ENCODE results near the gene PSRC1.
"Not testable (repeated sequence)": the region's sequence is repeated elsewhere in the genome, so short reads cannot be mapped to it uniquely, and the experiment has no call there.

The PSRC1 gene

DNA sequence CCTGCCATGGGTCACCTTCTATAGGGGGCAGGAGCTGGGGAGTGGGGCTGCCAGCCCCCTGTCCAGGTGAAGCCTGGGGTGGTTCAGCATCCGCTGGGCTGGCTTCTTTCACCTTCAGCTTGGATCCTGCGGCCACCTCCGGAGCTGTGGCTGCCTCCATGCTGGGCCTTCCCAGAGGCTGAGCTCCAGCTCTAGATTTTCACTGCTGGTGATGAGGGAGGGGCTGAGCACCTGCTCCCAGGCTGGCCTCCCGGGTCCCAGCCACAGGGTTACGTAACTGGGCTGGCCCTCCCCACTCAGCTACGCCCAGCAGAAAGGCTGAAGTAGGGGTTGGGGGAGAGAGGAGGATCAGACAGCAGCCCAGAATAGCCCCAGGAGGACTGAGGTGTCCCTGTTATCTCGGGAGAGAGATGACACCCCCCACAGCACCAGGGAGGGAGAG is 23.9 kb upstream of the PSRC1 start, which contains the start of gene MYBPHL:
Gene MYBPHL (minus strand): TSS at position 180 of the 442 bp plus-strand sequence. CDS start 20 bp downstream, at position 160.
- TF ChIP-seq, protein P1, sequence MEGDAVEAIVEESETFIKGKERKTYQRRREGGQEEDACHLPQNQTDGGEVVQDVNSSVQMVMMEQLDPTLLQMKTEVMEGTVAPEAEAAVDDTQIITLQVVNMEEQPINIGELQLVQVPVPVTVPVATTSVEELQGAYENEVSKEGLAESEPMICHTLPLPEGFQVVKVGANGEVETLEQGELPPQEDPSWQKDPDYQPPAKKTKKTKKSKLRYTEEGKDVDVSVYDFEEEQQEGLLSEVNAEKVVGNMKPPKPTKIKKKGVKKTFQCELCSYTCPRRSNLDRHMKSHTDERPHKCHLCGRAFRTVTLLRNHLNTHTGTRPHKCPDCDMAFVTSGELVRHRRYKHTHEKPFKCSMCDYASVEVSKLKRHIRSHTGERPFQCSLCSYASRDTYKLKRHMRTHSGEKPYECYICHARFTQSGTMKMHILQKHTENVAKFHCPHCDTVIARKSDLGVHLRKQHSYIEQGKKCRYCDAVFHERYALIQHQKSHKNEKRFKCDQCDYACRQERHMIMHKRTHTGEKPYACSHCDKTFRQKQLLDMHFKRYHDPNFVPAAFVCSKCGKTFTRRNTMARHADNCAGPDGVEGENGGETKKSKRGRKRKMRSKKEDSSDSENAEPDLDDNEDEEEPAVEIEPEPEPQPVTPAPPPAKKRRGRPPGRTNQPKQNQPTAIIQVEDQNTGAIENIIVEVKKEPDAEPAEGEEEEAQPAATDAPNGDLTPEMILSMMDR (conservative IDR thresholded peaks at IDR 0.05; ENCODE audit: control insufficient read depth, insufficient read depth, low read depth, low read length): no peak
- no peak within 1 kb of the TSS for H3K4me3 ChIP-seq (ENCODE audit: control insufficient read depth, low read depth, low read length)
- DNase-seq (ENCODE audit: low read depth): no peak

DNA sequence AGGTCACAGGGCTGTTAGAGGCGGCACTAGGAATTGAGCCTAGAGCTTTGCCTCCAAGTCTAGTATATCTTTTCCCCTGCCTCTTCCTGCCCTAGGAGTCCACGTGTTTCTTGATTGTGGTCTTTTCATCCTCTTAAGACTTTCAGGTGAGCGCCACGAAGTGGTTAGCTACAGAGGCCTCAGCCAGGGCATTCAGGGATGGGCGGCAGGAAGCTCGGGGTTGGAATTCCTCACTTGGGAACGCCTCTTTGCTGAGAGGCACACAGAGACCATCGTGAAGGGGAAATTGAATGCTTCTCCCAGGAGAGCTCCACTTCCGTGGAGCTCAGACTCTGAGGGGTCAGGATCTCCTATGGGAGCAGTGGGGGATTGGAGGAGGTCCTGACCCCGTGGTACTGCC is 23.0 kb upstream of the PSRC1 start:
- not testable (repeated sequence) for H3K4me3 ChIP-seq (ENCODE audit: control insufficient read depth, low read depth, low read length); DNase-seq (ENCODE audit: low read depth)

DNA sequence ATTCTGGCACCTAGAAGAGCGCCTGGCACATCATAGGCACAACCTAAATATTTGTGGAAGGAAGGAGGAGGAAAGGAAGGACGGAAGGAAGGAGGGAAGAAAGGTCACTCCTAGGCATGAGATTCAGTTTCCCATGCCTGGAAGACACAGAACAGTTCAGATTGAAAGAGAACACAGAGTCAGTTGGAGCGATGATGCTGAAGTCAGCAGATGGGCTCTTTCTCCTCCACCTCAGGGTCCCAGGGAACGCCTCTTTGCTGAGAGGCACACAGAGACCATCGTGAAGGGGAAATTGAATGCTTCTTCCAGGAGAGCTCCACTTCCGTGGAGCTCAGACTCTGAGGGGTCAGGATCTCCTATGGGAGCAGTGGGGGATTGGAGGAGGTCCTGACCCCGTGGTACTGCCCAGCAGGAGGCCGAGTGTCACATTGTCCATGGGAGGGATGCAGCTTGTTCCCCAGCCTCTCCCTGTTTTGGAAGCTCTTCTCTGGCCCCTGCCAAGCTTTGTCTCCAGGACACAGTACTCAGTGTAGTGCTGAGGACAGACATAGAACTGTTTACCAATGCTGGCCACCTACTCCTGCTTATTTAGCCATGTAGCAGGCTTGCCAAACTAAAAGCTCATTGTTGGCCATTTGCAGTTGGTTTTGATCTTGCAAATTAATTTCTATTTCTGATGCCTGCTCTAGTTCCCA is 21.4 kb upstream of the PSRC1 start:
- DNase-seq (ENCODE audit: low read depth): no peak
- TF ChIP-seq, protein P1 (conservative IDR thresholded peaks at IDR 0.05; ENCODE audit: control insufficient read depth, insufficient read depth, low read depth, low read length): no peak
- H3K4me3 ChIP-seq (ENCODE audit: control insufficient read depth, low read depth, low read length): no peak overlapping the region

DNA sequence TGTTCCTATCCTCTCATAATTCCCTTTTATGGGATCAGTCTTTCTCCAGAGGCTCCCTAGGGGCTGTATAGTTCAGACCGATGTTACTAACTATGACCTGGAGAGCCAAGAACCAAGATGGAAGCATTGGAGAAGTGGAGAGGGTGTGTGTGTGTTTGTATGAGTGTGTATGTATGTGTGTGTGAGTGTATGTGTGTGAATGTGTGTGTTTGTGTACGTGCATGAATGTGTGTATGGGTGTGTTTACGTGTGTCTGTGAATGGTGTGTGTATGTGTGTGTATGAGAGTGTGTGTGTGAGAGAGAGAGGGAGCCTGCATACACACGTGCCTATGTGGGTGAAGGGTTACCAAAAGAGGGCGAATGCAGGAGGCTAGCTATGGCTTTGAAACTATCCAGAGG is 18.9 kb upstream of the PSRC1 start:
- DNase-seq (ENCODE audit: low read depth): no peak
- TF ChIP-seq, protein P1 (conservative IDR thresholded peaks at IDR 0.05; ENCODE audit: control insufficient read depth, insufficient read depth, low read depth, low read length): no peak

DNA sequence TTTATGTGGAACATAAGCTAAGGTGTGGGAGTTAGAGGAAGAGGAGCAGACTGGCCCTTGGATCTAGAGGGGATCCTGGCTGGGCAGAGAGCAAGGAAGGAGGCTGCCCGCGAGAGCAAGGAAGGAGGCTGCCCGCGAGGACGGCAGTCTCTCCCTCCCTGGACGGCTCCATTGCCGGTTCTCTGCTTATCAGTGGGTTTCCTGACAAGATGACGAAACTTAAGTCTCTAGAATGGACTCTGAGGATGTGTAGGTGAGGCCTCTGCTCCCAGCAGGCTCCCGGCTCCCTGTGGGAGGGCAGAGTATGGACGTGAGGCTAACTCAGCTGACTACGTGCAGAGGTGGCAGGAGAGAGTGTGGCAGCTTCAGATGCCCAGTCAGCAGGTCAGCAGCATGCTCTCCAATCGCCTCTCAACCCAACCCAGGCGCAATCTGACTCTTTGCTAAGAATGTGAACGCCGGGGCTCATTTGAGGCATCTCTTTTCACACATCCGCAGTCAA is 17.8 kb upstream of the PSRC1 start:
- H3K4me3 ChIP-seq (ENCODE audit: control insufficient read depth, low read depth, low read length): no peak overlapping the region
- TF ChIP-seq, protein P1 (conservative IDR thresholded peaks at IDR 0.05; ENCODE audit: control insufficient read depth, insufficient read depth, low read depth, low read length): no peak
- DNase-seq (ENCODE audit: low read depth): no peak

More for the DNA sequence above, 18.9 kb upstream of the PSRC1 start:
- no peak overlapping the region for H3K4me3 ChIP-seq (ENCODE audit: control insufficient read depth, low read depth, low read length)

DNA sequence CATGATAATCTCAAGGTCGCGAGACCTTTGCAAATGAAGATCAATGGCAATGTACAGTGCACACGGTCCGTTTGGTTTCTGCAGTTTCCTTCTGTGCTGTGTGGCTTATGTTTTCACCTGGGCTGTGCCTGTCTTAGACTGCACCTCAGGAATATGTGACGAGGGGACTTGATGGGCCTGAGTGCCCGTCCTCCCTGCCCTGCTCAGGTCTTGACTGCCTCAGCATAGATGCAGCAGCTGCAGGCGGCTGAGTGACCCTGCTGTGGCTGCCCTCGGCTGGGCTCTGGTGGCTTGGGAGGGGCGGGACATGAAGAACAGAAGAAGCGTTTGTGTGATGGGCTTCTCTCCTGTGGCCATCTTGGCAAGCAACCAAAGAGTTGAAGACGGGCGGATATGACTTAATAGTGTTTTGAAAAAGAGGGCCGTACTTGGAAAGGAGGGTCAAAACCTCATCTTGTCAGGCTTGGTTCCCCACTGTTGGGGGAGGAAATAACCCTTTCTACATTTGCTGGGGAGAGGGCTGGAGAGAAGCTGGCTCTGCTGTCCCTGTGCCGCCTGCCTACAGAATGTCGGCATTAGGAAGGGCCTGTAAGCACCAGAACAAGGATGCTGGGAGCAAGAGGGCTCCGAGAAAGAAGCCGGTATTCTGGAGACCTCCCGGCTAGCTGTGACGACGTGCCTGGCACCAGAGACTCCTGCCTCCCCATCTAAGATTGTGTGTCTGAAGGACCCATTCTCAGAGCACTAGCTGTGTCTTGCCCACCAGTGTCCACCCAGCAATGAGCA is 16.8 kb upstream of the PSRC1 start:
- TF ChIP-seq, protein P1 (conservative IDR thresholded peaks at IDR 0.05; ENCODE audit: control insufficient read depth, insufficient read depth, low read depth, low read length): no peak
- peak; percentile 67 for DNase-seq (ENCODE audit: low read depth)
- H3K4me3 ChIP-seq (ENCODE audit: control insufficient read depth, low read depth, low read length): no peak overlapping the region

Data from fibroblast of mammary gland (primary cell).